ENCODE measurements around the gene CLOCK.

DNA sequence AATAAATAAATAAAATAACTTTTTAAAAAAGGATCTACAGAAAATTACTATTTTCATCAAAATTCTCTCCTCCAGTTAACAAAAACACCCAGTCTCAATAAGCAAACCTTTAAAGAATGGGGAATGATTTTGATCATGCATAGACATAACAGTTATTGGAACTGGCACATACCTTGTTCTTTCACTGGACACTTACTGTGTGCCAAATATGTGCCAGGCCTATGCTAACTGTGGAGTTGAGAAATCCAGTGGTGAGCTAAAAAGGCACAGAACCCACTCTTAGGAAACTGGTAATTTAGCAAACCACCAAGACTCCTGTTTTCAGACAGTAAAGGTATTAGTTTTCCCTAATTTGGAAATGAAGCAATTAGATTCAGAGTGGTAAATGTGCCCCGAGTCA, 39.1 kb downstream of the CLOCK start:
- TF ChIP-seq POLR2A (IDR thresholded peaks at IDR 0.05; ENCODE audit: insufficient read depth in 1 of 2, low read depth in 2 of 2, low read length in 2 of 2) (no peak), RFX1 (IDR thresholded peaks at IDR 0.05) (no peak), PCBP1 (IDR thresholded peaks at IDR 0.05; ENCODE audit: borderline replicate concordance, low read depth, low read length) (no peak), MTA3 (CRISPR knock-in tag; IDR thresholded peaks at IDR 0.05) (no peak), ZNF432 (CRISPR knock-in tag; IDR thresholded peaks at IDR 0.05; ENCODE audit: borderline replicate concordance) (no peak), POLR2AphosphoS2 (IDR thresholded peaks at IDR 0.05; ENCODE audit: low read depth, low read length) (no peak), MAFK (conservative IDR thresholded peaks at IDR 0.05 in 1 of 2, IDR thresholded peaks at IDR 0.05 in 1 of 2; ENCODE audit: low read length in 2 of 2) (no peak), PRPF4 (IDR thresholded peaks at IDR 0.05; ENCODE audit: low read depth, low read length, poor library complexity, severe bottlenecking) (no peak), ZSCAN29 (CRISPR knock-in tag; conservative IDR thresholded peaks at IDR 0.05) (no peak), FOXM1 (CRISPR knock-in tag; IDR thresholded peaks at IDR 0.05) (no peak), MYC (CRISPR knock-in tag; IDR thresholded peaks at IDR 0.05; ENCODE audit: borderline replicate concordance) (no peak)
- TF ChIP-seq, protein P1, sequence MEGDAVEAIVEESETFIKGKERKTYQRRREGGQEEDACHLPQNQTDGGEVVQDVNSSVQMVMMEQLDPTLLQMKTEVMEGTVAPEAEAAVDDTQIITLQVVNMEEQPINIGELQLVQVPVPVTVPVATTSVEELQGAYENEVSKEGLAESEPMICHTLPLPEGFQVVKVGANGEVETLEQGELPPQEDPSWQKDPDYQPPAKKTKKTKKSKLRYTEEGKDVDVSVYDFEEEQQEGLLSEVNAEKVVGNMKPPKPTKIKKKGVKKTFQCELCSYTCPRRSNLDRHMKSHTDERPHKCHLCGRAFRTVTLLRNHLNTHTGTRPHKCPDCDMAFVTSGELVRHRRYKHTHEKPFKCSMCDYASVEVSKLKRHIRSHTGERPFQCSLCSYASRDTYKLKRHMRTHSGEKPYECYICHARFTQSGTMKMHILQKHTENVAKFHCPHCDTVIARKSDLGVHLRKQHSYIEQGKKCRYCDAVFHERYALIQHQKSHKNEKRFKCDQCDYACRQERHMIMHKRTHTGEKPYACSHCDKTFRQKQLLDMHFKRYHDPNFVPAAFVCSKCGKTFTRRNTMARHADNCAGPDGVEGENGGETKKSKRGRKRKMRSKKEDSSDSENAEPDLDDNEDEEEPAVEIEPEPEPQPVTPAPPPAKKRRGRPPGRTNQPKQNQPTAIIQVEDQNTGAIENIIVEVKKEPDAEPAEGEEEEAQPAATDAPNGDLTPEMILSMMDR (CRISPR knock-in tag; IDR thresholded peaks at IDR 0.05) = no peak
- TF ChIP-seq, protein P2, sequence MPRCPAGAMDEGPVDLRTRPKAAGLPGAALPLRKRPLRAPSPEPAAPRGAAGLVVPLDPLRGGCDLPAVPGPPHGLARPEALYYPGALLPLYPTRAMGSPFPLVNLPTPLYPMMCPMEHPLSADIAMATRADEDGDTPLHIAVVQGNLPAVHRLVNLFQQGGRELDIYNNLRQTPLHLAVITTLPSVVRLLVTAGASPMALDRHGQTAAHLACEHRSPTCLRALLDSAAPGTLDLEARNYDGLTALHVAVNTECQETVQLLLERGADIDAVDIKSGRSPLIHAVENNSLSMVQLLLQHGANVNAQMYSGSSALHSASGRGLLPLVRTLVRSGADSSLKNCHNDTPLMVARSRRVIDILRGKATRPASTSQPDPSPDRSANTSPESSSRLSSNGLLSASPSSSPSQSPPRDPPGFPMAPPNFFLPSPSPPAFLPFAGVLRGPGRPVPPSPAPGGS (CRISPR knock-in tag; IDR thresholded peaks at IDR 0.05) = no peak
